ENCODE results near the gene TMEM240.

DNA sequence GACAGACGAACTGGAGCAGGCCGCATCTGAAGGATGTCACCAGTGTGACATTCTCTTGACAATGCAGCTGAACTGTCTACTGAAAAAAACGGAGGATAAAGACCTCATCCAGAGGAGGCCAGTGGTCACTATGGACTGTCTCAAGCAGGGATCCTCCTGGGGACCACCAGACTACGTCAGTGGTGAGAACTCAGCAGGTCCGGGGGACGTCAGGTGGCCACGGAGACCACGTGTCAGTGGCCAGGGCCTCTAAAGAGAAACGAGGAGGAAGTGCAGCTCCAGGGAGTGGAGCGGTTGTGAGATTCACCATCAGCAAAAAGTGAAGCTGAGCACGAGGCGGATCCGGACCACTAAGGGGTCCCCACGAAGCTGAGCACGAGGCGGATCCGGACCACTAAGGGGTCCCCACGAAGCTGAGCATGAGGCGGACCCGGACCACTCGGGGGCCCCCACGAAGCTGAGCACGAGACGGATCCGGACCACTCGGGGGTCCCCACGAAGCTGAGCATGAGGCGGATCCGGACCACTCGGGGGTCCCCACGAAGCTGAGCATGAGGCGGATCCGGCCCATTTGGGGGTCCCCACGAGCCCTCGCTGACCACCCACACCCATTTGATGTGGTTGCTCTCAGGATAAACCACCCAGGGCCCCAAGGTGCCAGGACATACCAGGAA, 13.5 kb upstream of the TMEM240 start:
- TF ChIP-seq EZH2 (IDR thresholded peaks at IDR 0.05; ENCODE audit: insufficient read depth, poor library complexity, severe bottlenecking) (no peak), EZH2phosphoT487 (IDR thresholded peaks at IDR 0.05; ENCODE audit: insufficient read depth, low read depth) (no peak)

Data from GM23248 (cell line).